Keratinocyte (primary cell): ENCODE data around the gene ACOT13. TPM values are rescaled to one million over a fixed set of nuclear protein-coding genes. Genes with fewer than 3 reads are reported as not detected.

Source experiments
- DNase-seq: peaks from one replicate; pipeline ENCODE4 v3.0.0-alpha.2; 2011; ENCODE audit warnings: low read depth, missing footprints, low spot score
- FAIRE-seq: peaks from 2 replicates; lab custom pipeline; 2011; peaks lifted over from hg19 to GRCh38; lab: Jason Lieb, UNC
- H2AFZ ChIP-seq: 2 replicates; pipeline ENCODE4 v1.6.0; 2012; ENCODE audit warnings: low read length, control low read depth, inconsistent platforms; ENCODE audit not compliant: control insufficient read depth
- H3K27ac ChIP-seq: 2 replicates; pipeline ENCODE4 v1.5.1; 2011; ENCODE audit warnings: low read length; ENCODE audit not compliant: control insufficient read depth, insufficient read depth
- H3K27me3 ChIP-seq: 3 replicates; pipeline ENCODE4 v1.6.0; 2011; ENCODE audit warnings: low read length; ENCODE audit not compliant: control insufficient read depth, insufficient read depth; ENCODE audit errors: extremely low read depth
- H3K36me3 ChIP-seq, 2 experiments: 2 replicates in 1 of 2; 3 replicates in 1 of 2; pipeline ENCODE4 v1.5.1; 2011; ENCODE audit warnings: low read length in 2 of 2, mild to moderate bottlenecking in 1 of 2; ENCODE audit not compliant: control insufficient read depth in 2 of 2, insufficient read depth in 2 of 2; ENCODE audit errors: extremely low read depth in 1 of 2
- H3K4me1 ChIP-seq: 3 replicates; pipeline ENCODE4 v1.5.1; 2011; ENCODE audit warnings: low read length; ENCODE audit not compliant: control insufficient read depth, insufficient read depth; ENCODE audit errors: extremely low read depth
- H3K4me2 ChIP-seq: 3 replicates; pipeline ENCODE4 v1.6.0; 2011; ENCODE audit warnings: low read depth, low read length; ENCODE audit not compliant: control insufficient read depth, insufficient read depth; ENCODE audit errors: extremely low read depth
- H3K4me3 ChIP-seq, 3 experiments: fragments of 200-600 bp in 1 of 3; sonication (generic) in 1 of 3; 2 replicates in 2 of 3; 3 replicates in 1 of 3; pipeline ENCODE4 v1.5.1; 2011 to 2016; ENCODE audit warnings: low read length in 3 of 3, mild to moderate bottlenecking in 3 of 3, control low read depth in 2 of 3, inconsistent platforms in 1 of 3, low read depth in 1 of 3, mixed read lengths in 1 of 3, mixed run types in 1 of 3, moderate library complexity in 1 of 3; ENCODE audit not compliant: control insufficient read depth in 2 of 3, insufficient read depth in 2 of 3; ENCODE audit errors: extremely low read depth in 1 of 3
- H3K79me2 ChIP-seq: 2 replicates; pipeline ENCODE4 v1.6.0; 2012; ENCODE audit warnings: low read length; ENCODE audit not compliant: control insufficient read depth, insufficient read depth
- H3K9ac ChIP-seq: 3 replicates; pipeline ENCODE4 v1.6.0; 2011; ENCODE audit warnings: low read length; ENCODE audit not compliant: control insufficient read depth, insufficient read depth; ENCODE audit errors: extremely low read depth
- H3K9me1 ChIP-seq: 3 replicates; pipeline ENCODE4 v1.6.0; 2011; ENCODE audit warnings: low read length; ENCODE audit not compliant: control insufficient read depth, insufficient read depth; ENCODE audit errors: extremely low read depth
- H3K9me3 ChIP-seq: 2 replicates; pipeline ENCODE4 v1.5.1; 2012; ENCODE audit warnings: low read depth, low read length; ENCODE audit not compliant: control insufficient read depth
- H4K20me1 ChIP-seq: 3 replicates; pipeline ENCODE4 v1.6.0; 2011; ENCODE audit warnings: low read length; ENCODE audit not compliant: control insufficient read depth, insufficient read depth; ENCODE audit errors: extremely low read depth
- EZH2 ChIP-seq: IDR thresholded peaks from one replicate; pipeline ENCODE4 v1.6.1; 2012; ENCODE audit warnings: inconsistent platforms, mild to moderate bottlenecking, low read length, moderate library complexity
- dilution Hi-C: fragments of 300-500 bp; cut with MboI; formaldehyde crosslinking; loops from one replicate; pipeline ENCODE4 v1.7.0; 2020; ENCODE audit warnings: low sequenced_read_pairs; ENCODE audit not compliant: extremely low pct_ligation_motif_present
- polyA plus RNA-seq, 5 experiments: library from polyadenylated mRNA; depleted of rRNA in 3 of 5; stranded (reverse) in 3 of 5; stranded (forward) in 1 of 5; unstranded in 1 of 5; fragments of >200 nt; gene quantifications; 1 replicate in 1 of 5; 2 replicates in 3 of 5; 3 replicates in 1 of 5; pipeline versions ENCODE4 v1.2.1 to v1.2.3, GENCODE V29; 2011 to 2012; ENCODE audit warnings: missing spikeins in 2 of 5, low read depth in 1 of 5, low replicate concordance in 1 of 5
- TF ChIP-seq, protein P1 (sequence below), 3 experiments: IDR thresholded peaks in 1 of 3; conservative IDR thresholded peaks in 1 of 3; optimal IDR thresholded peaks in 1 of 3; 2 replicates in 2 of 3; 3 replicates in 1 of 3; pipeline versions ENCODE3 to v1.5.1; 2011; ENCODE audit warnings: low read length in 3 of 3, mild to moderate bottlenecking in 3 of 3, moderate library complexity in 2 of 3, control low read depth in 1 of 3, inconsistent platforms in 1 of 3; ENCODE audit not compliant: insufficient read depth in 2 of 3; ENCODE audit errors: extremely low read depth in 1 of 3

Gene ACOT13
- polyA plus RNA-seq, 1 donor (not counting 4 experiments of a cell fraction or from before 2014, with no cell fraction given): 57.9 TPM

DNA sequence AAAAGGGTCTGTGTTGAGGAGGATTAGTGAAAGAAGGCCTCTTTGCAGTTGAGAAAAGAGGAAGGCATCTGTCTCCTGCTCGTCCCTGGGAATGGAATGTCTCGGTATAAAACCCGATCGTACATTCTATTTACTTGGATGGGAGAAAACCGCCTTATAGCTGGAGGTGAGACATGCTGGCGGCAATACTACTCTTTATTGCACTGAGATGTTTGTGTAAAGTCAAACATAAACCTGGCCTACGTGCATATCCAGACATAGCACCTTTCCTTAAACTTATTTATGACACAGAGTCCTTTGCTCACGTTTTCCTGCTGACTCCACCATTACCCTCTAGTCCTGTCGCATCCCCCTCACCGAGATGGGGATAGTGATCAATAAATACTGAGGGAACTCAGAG is 4.6 kb upstream of the ACOT13 start:
- TF ChIP-seq, protein P1, sequence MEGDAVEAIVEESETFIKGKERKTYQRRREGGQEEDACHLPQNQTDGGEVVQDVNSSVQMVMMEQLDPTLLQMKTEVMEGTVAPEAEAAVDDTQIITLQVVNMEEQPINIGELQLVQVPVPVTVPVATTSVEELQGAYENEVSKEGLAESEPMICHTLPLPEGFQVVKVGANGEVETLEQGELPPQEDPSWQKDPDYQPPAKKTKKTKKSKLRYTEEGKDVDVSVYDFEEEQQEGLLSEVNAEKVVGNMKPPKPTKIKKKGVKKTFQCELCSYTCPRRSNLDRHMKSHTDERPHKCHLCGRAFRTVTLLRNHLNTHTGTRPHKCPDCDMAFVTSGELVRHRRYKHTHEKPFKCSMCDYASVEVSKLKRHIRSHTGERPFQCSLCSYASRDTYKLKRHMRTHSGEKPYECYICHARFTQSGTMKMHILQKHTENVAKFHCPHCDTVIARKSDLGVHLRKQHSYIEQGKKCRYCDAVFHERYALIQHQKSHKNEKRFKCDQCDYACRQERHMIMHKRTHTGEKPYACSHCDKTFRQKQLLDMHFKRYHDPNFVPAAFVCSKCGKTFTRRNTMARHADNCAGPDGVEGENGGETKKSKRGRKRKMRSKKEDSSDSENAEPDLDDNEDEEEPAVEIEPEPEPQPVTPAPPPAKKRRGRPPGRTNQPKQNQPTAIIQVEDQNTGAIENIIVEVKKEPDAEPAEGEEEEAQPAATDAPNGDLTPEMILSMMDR (optimal IDR thresholded peaks at IDR 0.05 in 1 of 3, IDR thresholded peaks at IDR 0.05 in 1 of 3, conservative IDR thresholded peaks at IDR 0.05 in 1 of 3; ENCODE audit: extremely low read depth in 1 of 3, insufficient read depth in 2 of 3, low read length in 3 of 3): no peak
- no peak for TF ChIP-seq EZH2
- H3K27ac ChIP-seq: no peak overlapping the region
- H3K4me2 ChIP-seq: no peak overlapping the region
- FAIRE-seq (no peak), DNase-seq (no peak)
- peaks cover 12 to 18% of the 10 kb centered on the region in 2 experiments for H3K36me3 ChIP-seq
- H3K9me1 ChIP-seq: no peaks in the 10 kb centered on the region
- H3K9me3 ChIP-seq: no peaks in the 10 kb centered on the region
- dilution Hi-C loops: no loop called here
- peaks cover 12% of the 10 kb centered on the region for H3K4me1 ChIP-seq
- no peaks in the 10 kb centered on the region for H4K20me1 ChIP-seq
- peaks cover 35% of the 10 kb centered on the region for H3K79me2 ChIP-seq
- H2AFZ ChIP-seq: no peak overlapping the region
- no peak overlapping the region for H3K9ac ChIP-seq
- H3K4me3 ChIP-seq: no peak overlapping the region
- H3K27me3 ChIP-seq: no peaks in the 10 kb centered on the region

DNA sequence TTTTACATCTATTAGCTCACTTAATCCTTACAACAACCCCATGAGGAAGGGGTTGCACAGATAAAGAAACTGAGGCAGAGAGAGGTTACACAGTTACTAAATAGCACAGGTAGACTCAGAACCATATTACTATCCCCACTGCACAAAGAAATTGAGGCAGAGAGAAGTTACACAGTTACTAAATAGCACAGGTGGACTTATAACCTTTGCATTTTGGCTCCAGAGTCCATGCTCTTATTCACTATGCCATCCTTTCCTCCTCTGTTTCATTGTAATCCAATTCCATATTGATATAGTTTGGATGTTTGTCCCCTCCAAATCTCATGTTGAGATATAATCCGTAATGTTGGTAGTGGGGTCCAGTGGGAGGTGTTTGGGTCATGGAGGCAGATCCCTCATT is 3.7 kb upstream of the ACOT13 start:
- peaks cover 41% of the 10 kb centered on the region for H3K79me2 ChIP-seq
- H3K9ac ChIP-seq: no peak overlapping the region
- dilution Hi-C loops: no loop called here

More for the DNA sequence above, 3.7 kb upstream of the ACOT13 start:
- no peak overlapping the region for H3K27ac ChIP-seq
- no peaks in the 10 kb centered on the region for H3K9me1 ChIP-seq
- TF ChIP-seq, protein P1 (optimal IDR thresholded peaks at IDR 0.05 in 1 of 3, IDR thresholded peaks at IDR 0.05 in 1 of 3, conservative IDR thresholded peaks at IDR 0.05 in 1 of 3; ENCODE audit: extremely low read depth in 1 of 3, insufficient read depth in 2 of 3, low read length in 3 of 3): no peak
- TF ChIP-seq EZH2: no peak
- no peak for DNase-seq
- no peak overlapping the region for H3K4me3 ChIP-seq
- H3K27me3 ChIP-seq: no peaks in the 10 kb centered on the region
- no peaks in the 10 kb centered on the region for H3K9me3 ChIP-seq
- H4K20me1 ChIP-seq: no peaks in the 10 kb centered on the region
- H2AFZ ChIP-seq: no peak overlapping the region
- no peak for FAIRE-seq
- H3K36me3 ChIP-seq: peaks cover 12 to 13% of the 10 kb centered on the region in 2 experiments
- no peak overlapping the region for H3K4me2 ChIP-seq
- H3K4me1 ChIP-seq: peaks cover 19% of the 10 kb centered on the region
